Measurements from ENCODE around the gene COL23A1. TPM values are rescaled to one million over a fixed set of nuclear protein-coding genes. Genes with fewer than 3 reads are reported as not detected.

The COL23A1 gene
- total and polyA plus RNA-seq, 2 of the 13 experiments (the other 11 are each of a cell fraction or from before 2014, with no cell fraction given), result not detected

DNA sequence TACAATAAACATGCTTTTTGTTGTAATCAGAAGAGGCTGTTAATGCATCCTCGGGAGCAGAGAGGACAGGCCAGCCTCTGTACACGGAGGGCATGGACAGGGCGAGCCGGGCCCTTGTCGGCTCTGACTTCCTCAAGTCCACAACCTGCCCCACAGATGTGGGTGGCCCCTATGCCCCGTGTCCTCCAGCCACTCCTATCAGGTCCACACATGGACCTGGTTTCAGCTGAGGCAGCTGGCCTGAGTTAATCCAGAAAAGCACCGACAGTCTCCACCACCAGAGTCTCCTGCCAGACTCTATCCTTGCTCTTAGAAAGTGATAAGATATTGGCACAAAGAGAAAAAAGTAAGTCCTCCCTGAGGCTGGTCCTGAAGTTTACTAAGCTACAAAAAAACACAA is 305.2 kb downstream of the COL23A1 start:
- Histone ChIP-seq H4K20me1 (ENCODE audit: insufficient read depth, low read length) (no peaks in the 10 kb centered on the region), H3K4me2 (ENCODE audit: low read depth, low read length) (no peak overlapping the region), H2AFZ (ENCODE audit: low read length) (no peak overlapping the region), H3K79me2 (ENCODE audit: insufficient read depth, low read length) (no peaks in the 10 kb centered on the region), H3K27ac (ENCODE audit: extremely low read length, insufficient read depth, low read length) (no peak overlapping the region), H3K9ac (ENCODE audit: insufficient read depth, low read depth, low read length) (no peak overlapping the region), H3K36me3 (replicated peaks in 1 of 2; ENCODE audit: control insufficient read depth in 1 of 2, insufficient read depth in 2 of 2, low read length in 2 of 2) (no peaks in the 10 kb centered on the region), H3K9me3 (ENCODE audit: low read length) (no peaks in the 10 kb centered on the region; the same call in 1 of the 2 replicates), H3K4me1 (ENCODE audit: insufficient read depth, low read length) (peaks cover 19% of the 10 kb centered on the region), H3K4me3 (replicated peaks in 1 of 3; ENCODE audit: insufficient read depth in 1 of 3, low read depth in 2 of 3, low read length in 3 of 3) (no peak overlapping the region), H3K27me3 (ENCODE audit: control insufficient read depth in 1 of 2, insufficient read depth in 2 of 2, low read length in 2 of 2) (peaks cover 2 to 45% of the 10 kb centered on the region in 2 experiments; a peak in 4 of 5 replicates)
- DNase-seq (ENCODE audit: low spot score) (no peak), FAIRE-seq (no peak), ATAC-seq (no peak)
- TF ChIP-seq ZNF672 (CRISPR knock-in tag; IDR thresholded peaks at IDR 0.05), result no peak
- no peak for TF ChIP-seq MIER2 (CRISPR knock-in tag; IDR thresholded peaks at IDR 0.05)
- TF ChIP-seq, protein P1, sequence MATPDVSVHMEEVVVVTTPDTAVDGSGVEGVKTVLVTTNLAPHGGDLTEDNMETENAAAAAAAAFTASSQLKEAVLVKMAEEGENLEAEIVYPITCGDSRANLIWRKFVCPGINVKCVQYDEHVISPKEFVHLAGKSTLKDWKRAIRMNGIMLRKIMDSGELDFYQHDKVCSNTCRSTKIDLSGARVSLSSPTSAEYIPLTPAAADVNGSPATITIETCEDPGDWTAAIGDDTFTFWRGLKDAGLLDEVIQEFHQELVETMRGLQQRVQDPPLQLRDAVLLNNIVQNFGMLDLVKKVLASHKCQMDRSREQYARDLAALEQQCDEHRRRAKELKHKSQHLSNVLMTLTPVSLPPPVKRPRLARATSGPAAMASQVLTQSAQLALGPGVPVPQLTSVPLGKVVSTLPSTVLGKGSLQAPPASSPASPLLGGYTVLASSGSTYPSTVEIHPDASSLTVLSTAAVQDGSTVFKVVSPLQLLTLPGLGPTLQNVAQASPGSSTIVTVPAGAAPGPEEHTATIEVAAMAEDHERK (CRISPR knock-in tag; IDR thresholded peaks at IDR 0.05; ENCODE audit: low read depth), result no peak
- TF ChIP-seq, protein P2, sequence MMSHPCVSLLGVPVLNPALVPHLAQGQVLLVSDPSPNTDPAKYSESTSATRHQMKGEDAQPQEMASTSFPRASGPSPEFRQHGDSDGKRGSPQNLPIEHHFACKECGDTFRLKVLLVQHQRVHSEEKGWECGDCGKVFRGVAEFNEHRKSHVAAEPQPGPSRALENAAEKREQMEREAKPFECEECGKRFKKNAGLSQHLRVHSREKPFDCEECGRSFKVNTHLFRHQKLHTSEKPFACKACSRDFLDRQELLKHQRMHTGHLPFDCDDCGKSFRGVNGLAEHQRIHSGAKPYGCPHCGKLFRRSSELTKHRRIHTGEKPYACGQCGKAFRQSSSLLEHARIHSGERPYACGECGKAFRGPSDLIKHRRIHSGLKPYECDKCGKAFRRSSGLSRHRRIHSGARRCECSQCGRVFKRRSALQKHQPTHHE (CRISPR knock-in tag; IDR thresholded peaks at IDR 0.05; ENCODE audit: borderline replicate concordance), result no peak
- TF ChIP-seq, protein P3, sequence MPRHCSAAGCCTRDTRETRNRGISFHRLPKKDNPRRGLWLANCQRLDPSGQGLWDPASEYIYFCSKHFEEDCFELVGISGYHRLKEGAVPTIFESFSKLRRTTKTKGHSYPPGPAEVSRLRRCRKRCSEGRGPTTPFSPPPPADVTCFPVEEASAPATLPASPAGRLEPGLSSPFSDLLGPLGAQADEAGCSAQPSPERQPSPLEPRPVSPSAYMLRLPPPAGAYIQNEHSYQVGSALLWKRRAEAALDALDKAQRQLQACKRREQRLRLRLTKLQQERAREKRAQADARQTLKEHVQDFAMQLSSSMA (CRISPR knock-in tag; IDR thresholded peaks at IDR 0.05), result no peak
- TF ChIP-seq KLF16 (CRISPR knock-in tag; IDR thresholded peaks at IDR 0.05), result no peak
- no peak for TF ChIP-seq CBX2 (IDR thresholded peaks at IDR 0.05; ENCODE audit: low read depth, low read length)
- TF ChIP-seq CBX2 (CRISPR knock-in tag; IDR thresholded peaks at IDR 0.05; ENCODE audit: low read depth), result no peak
- TF ChIP-seq ZNF30 (CRISPR knock-in tag; IDR thresholded peaks at IDR 0.05), result no peak
- no peak for TF ChIP-seq ELF1 (CRISPR knock-in tag; IDR thresholded peaks at IDR 0.05)
- intact Hi-C loops (cut with micrococcal nuclease; ENCODE audit: unreplicated experiment) (loop anchor here (5.0 kb wide), 1 partner anchor 552 kb away; no protein-coding TSS in a partner anchor), in situ Hi-C loops (cut with HindIII; ENCODE audit: extremely low pct_ligation_motif_present, low pct_unique_long_range_greater_than_20kb) (loop anchor here (10.0 kb wide), 1 partner anchor 560 kb away; no protein-coding TSS in a partner anchor)
- WGBS (ENCODE audit: low lambda C conversion rate), result 31% methylated on average over 7 of the region's 7 CpGs
- ChIA-PET POLR2A (no interaction called here), CTCF (ENCODE audit: low intra/inter-chr PET ratio, low total read pairs) (no interaction called here)
- no TSS peak for BruUV-seq (replicated peaks)
